ENCODE results near the gene WDR83.

The WDR83 gene

GRCh38 chr19:12720296-12720695, 53.7 kb downstream of the WDR83 start:
- no peak for DNase-seq

DNA sequence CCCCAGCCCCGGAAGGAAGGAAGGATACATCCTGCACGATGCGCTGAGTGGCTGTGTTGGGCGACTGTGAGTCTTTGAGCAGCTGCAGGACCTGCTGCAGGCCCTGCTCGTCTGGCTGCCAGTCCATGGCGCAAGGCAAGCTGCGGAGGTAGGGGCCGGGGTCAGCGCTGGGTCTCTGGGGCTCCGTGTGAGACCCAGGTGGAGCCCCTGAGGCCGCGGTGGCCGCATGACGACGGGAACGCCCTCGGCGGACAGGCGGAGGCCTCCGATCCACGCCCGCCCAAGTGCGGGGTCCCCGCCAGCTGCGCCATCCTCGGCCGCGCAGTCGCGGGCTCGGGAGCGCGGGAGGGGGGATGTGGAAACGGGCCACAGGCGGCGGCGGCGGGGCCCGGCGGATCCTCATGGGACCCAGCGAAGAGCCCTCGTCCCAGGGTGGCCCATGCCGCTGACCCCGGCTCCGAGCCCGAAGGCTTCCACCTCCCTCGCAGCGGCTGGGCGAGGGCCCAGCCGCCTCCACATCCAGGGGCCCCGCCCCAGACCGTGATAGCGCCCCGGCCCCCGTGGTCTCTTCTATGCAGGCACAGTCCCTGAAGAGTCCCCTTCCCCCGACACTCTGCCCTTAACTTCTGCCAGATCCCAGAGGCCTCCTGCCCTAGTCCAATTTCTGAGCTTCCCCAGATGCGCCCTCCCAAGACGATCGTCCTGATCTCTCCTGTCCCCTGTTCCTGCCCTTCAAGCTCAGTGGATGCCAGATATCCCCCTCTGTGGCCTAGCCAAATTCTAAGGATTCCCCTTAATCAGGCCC, 54.4 kb downstream of the WDR83 start:
- DNase-seq = peak; percentile 39

GRCh38 chr19:12721656-12722565, 55.3 kb downstream of the WDR83 start:
- DNase-seq = peak; percentile 87

- peak; percentile 98 for DNase-seq
Measured at GRCh38 chr19:12722566-12723380, 56.2 kb downstream of the WDR83 start.

DNA sequence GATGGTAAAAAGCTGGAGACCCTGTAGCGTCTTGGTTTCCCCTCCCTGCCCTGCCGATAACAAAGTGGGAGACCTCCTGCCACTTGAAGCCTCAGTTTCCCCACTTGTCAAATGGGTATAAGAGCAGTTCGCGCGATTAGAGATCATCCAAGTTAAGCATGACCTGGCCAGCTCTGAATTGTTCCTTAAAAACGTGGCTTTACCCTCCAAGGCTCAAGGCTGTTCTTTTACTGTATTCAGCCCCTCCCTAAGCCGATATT, 56.7 kb downstream of the WDR83 start:
- DNase-seq = no peak

- DNase-seq = peak; percentile 77
Measured at GRCh38 chr19:12723641-12724426, 57.2 kb downstream of the WDR83 start, which contains the start of gene TNPO2. Gene TNPO2, minus strand, starts transcription at chr19:12723932. Its CDS starts 2,955 bp downstream, at chr19:12720977.

Measured in femur (tissue), 1 donor.